Fibroblast of lung (primary cell): ENCODE results near the gene HOXB7. TPM values are rescaled to one million over a fixed set of nuclear protein-coding genes. Genes with fewer than 3 reads are reported as not detected.

ENCODE experiments used
- DNase-seq, 2 donors: peaks; one replicate each; pipeline versions ENCODE4 v3.0.0 to v3.0.0-alpha.2; 2010; ENCODE audit warnings: low read depth in 2 of 2
- H2AFZ ChIP-seq: 2 replicates; pipeline ENCODE4 v1.5.1; 2012; ENCODE audit warnings: low read length, control low read depth, inconsistent platforms
- H3K27ac ChIP-seq: 2 replicates; pipeline ENCODE4 v1.5.1; 2011; ENCODE audit warnings: low read length, control low read depth; ENCODE audit not compliant: insufficient read depth
- H3K27me3 ChIP-seq: 2 replicates; pipeline ENCODE4 v1.5.1; 2011; ENCODE audit warnings: mild to moderate bottlenecking, low read length; ENCODE audit not compliant: control insufficient read depth, insufficient read depth
- H3K36me3 ChIP-seq: 2 replicates; pipeline ENCODE4 v1.5.1; 2011; ENCODE audit warnings: low read length; ENCODE audit not compliant: control insufficient read depth, insufficient read depth
- H3K4me1 ChIP-seq: 2 replicates; pipeline ENCODE4 v1.5.1; 2011; ENCODE audit warnings: low read length; ENCODE audit not compliant: control insufficient read depth, insufficient read depth; ENCODE audit errors: extremely low read depth
- H3K4me2 ChIP-seq: 2 replicates; pipeline ENCODE4 v1.5.1; 2011; ENCODE audit warnings: low read length, control low read depth; ENCODE audit not compliant: insufficient read depth; ENCODE audit errors: extremely low read depth
- H3K4me3 ChIP-seq, 4 experiments: fragments of 200-600 bp in 1 of 4; sonication (generic) in 1 of 4; replicated peaks in 1 of 4; 2 replicates each; pipeline ENCODE4 v1.5.1; 2011 to 2016; ENCODE audit warnings: low read length in 4 of 4, low read depth in 3 of 4, mild to moderate bottlenecking in 3 of 4, control low read depth in 2 of 4, inconsistent platforms in 1 of 4, mixed read lengths in 1 of 4; ENCODE audit not compliant: insufficient read depth in 1 of 4; ENCODE audit errors: control extremely low read depth in 1 of 4
- H3K79me2 ChIP-seq: 2 replicates; pipeline ENCODE4 v1.5.1; 2012; ENCODE audit warnings: mild to moderate bottlenecking, low read length, inconsistent platforms; ENCODE audit not compliant: control insufficient read depth, insufficient read depth
- H3K9ac ChIP-seq: 2 replicates; pipeline ENCODE4 v1.5.1; 2011; ENCODE audit warnings: mild to moderate bottlenecking, low read length, control low read depth; ENCODE audit not compliant: insufficient read depth
- H3K9me3 ChIP-seq: 2 replicates; pipeline ENCODE4 v1.5.1; 2012; ENCODE audit warnings: low read depth, low read length; ENCODE audit not compliant: control insufficient read depth, insufficient read depth
- H4K20me1 ChIP-seq: 2 replicates; pipeline ENCODE4 v1.5.1; 2011; ENCODE audit warnings: low read length; ENCODE audit not compliant: control insufficient read depth, insufficient read depth; ENCODE audit errors: extremely low read depth
- CTCF ChIP-seq, 2 donors: IDR thresholded peaks in 1 of 2; conservative IDR thresholded peaks in 1 of 2; 1 replicate in 1 of 2; 2 replicates in 1 of 2; pipeline ENCODE4 v1.5.1; 2011 to 2012; ENCODE audit warnings: low read length in 2 of 2, control low read depth in 1 of 2, inconsistent platforms in 1 of 2, low read depth in 1 of 2, mild to moderate bottlenecking in 1 of 2
- EZH2 ChIP-seq: IDR thresholded peaks from 2 replicates; pipeline ENCODE4 v1.5.1; 2012; ENCODE audit warnings: low read length, control low read depth, mild to moderate bottlenecking; ENCODE audit errors: missing control alignments
- polyA plus RNA-seq, 2 donors: library from polyadenylated mRNA; depleted of rRNA in 1 of 2; stranded (reverse) in 1 of 2; unstranded in 1 of 2; fragments of >200 nt; gene quantifications; 2 replicates each; pipeline ENCODE4 v1.2.1, GENCODE V29; 2011 to 2012; ENCODE audit warnings: missing spikeins in 1 of 2
- total RNA-seq: library from RNA; depleted of rRNA; stranded (reverse); fragments of >200 nt; gene quantifications from 2 replicates; pipeline ENCODE4 v1.2.1, GENCODE V29; 2014

The HOXB7 gene
- total and polyA plus RNA-seq, 2 donors (not counting 1 experiment from before 2014, with no cell fraction given) = 7.4 to 12.7 TPM

GRCh38 chr17:48643697-48644012, 32.8 kb upstream of the HOXB7 start:
- no peak for DNase-seq

GRCh38 chr17:48642843-48643696, 32.3 kb upstream of the HOXB7 start:
- no peak for DNase-seq
- Histone ChIP-seq H3K79me2 (no peaks in the 10 kb centered on the region), H3K9ac (no peak overlapping the region), H3K27me3 (peaks cover 87% of the 10 kb centered on the region), H3K36me3 (no peaks in the 10 kb centered on the region), H3K4me1 (no peaks in the 10 kb centered on the region), H3K4me2 (no peak overlapping the region), H3K9me3 (no peaks in the 10 kb centered on the region), H2AFZ (no peak overlapping the region), H3K4me3 (no peak overlapping the region), H3K27ac (no peak overlapping the region), H4K20me1 (no peaks in the 10 kb centered on the region)
- TF ChIP-seq EZH2 (no peak), CTCF (conservative IDR thresholded peaks at IDR 0.05 in 1 of 2, IDR thresholded peaks at IDR 0.05 in 1 of 2; ENCODE audit: low read depth in 1 of 2, low read length in 2 of 2) (no peak)

More at GRCh38 chr17:48643697-48644012, 32.8 kb upstream of the HOXB7 start:
- H3K36me3 ChIP-seq = no peaks in the 10 kb centered on the region
- peaks cover 86% of the 10 kb centered on the region for H3K27me3 ChIP-seq
- H3K9ac ChIP-seq = no peak overlapping the region
- no peak overlapping the region for H3K4me2 ChIP-seq
- TF ChIP-seq EZH2 (peak; percentile 3), CTCF (conservative IDR thresholded peaks at IDR 0.05 in 1 of 2, IDR thresholded peaks at IDR 0.05 in 1 of 2; ENCODE audit: low read depth in 1 of 2, low read length in 2 of 2) (no peak)
- no peak overlapping the region for H2AFZ ChIP-seq
- H3K79me2 ChIP-seq = no peaks in the 10 kb centered on the region
- no peaks in the 10 kb centered on the region for H3K9me3 ChIP-seq
- no peaks in the 10 kb centered on the region for H3K4me1 ChIP-seq
- H4K20me1 ChIP-seq = no peaks in the 10 kb centered on the region
- H3K4me3 ChIP-seq = no peak overlapping the region
- no peak overlapping the region for H3K27ac ChIP-seq

GRCh38 chr17:48642059-48642842, 31.4 kb upstream of the HOXB7 start:
- Histone ChIP-seq H3K9me3 (no peaks in the 10 kb centered on the region), H4K20me1 (no peaks in the 10 kb centered on the region), H3K4me3 (no peak overlapping the region), H3K27me3 (peaks cover 91% of the 10 kb centered on the region), H3K79me2 (no peaks in the 10 kb centered on the region), H3K4me2 (no peak overlapping the region), H2AFZ (no peak overlapping the region), H3K27ac (no peak overlapping the region), H3K4me1 (no peaks in the 10 kb centered on the region), H3K36me3 (no peaks in the 10 kb centered on the region), H3K9ac (no peak overlapping the region)
- DNase-seq = no peak
- TF ChIP-seq EZH2 (peak; percentile 96), CTCF (conservative IDR thresholded peaks at IDR 0.05 in 1 of 2, IDR thresholded peaks at IDR 0.05 in 1 of 2; ENCODE audit: low read depth in 1 of 2, low read length in 2 of 2) (no peak)
